HL-60 (cell line): ENCODE data around the gene AGPAT3.

Experiments used
- CTCF ChIP-seq: IDR thresholded peaks from one replicate; pipeline ENCODE4 v1.5.1; 2011; ENCODE audit warnings: low read length, control low read depth, inconsistent platforms; ENCODE audit not compliant: insufficient read depth
- POLR2AphosphoS5 ChIP-seq: IDR thresholded peaks from 2 replicates; pipeline ENCODE4 v1.6.1; 2012; ENCODE audit warnings: low read depth
- SPI1 ChIP-seq: IDR thresholded peaks from 2 replicates; pipeline ENCODE4 v1.6.1; 2012; ENCODE audit warnings: low read depth, mild to moderate bottlenecking, borderline replicate concordance

GRCh38 chr21:43930848-43931375, 65.9 kb downstream of the AGPAT3 start:
- TF ChIP-seq CTCF: no peak
- TF ChIP-seq POLR2AphosphoS5: no peak
- TF ChIP-seq SPI1: no peak
